Stomach smooth muscle (tissue), 2 donors: ENCODE data around the gene ARID4B.
"Not testable (repeated sequence)": the region's sequence is repeated elsewhere in the genome, so short reads cannot be mapped to it uniquely, and the experiment has no call there.

Source experiments
- H3K27ac ChIP-seq: one replicate; pipeline ENCODE4 v1.7.0; 2013; ENCODE audit warnings: mild to moderate bottlenecking, low read length, inconsistent platforms
- H3K27me3 ChIP-seq, 2 donors: one replicate each; pipeline ENCODE4 v1.7.0; 2013; ENCODE audit warnings: low read length in 2 of 2; ENCODE audit not compliant: insufficient read depth in 2 of 2, control insufficient read depth in 1 of 2
- H3K36me3 ChIP-seq, 2 donors: one replicate each; pipeline ENCODE4 v1.7.0; 2013; ENCODE audit warnings: low read length in 2 of 2; ENCODE audit not compliant: control insufficient read depth in 2 of 2, insufficient read depth in 2 of 2
- H3K4me1 ChIP-seq: one replicate; pipeline ENCODE4 v1.7.0; 2013; ENCODE audit warnings: low read length; ENCODE audit not compliant: control insufficient read depth, insufficient read depth
- H3K4me3 ChIP-seq, 2 donors: one replicate each; pipeline ENCODE4 v1.7.0; 2013; ENCODE audit warnings: low read length in 2 of 2
- H3K9ac ChIP-seq, 2 donors: one replicate each; pipeline ENCODE4 v1.7.0; 2013; ENCODE audit warnings: low read length in 2 of 2, mild to moderate bottlenecking in 1 of 2
- H3K9me3 ChIP-seq, 2 donors: one replicate each; pipeline ENCODE4 v1.7.0; 2013; ENCODE audit warnings: low read length in 2 of 2; ENCODE audit not compliant: control insufficient read depth in 2 of 2
- donor health status: healthy.
- donor health status: Pancreatic carcinoma.

The ARID4B gene

DNA sequence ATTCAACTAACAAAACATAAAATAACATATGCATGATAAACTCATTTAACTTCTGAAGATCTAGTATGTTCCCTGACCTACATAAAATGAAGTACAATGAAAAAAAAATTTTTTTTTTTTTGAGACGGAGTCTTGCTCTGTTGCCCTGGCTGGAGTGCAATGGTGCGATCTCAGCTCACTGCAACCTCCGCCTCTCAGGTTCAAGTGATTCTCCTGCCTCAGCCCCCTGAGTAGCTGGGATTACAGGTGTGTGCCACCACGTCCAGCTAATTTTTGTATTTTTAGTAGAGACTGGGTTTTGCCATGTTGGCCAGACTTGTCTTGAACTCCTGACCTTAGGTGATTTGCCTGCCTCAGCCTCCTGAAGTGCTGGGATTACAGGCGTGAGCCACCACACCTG, 125.5 kb downstream of the ARID4B start:
- not testable (repeated sequence) for H3K36me3 ChIP-seq, H3K4me1 ChIP-seq, H3K9ac ChIP-seq, H3K9me3 ChIP-seq, H3K4me3 ChIP-seq, H3K27me3 ChIP-seq, H3K27ac ChIP-seq

DNA sequence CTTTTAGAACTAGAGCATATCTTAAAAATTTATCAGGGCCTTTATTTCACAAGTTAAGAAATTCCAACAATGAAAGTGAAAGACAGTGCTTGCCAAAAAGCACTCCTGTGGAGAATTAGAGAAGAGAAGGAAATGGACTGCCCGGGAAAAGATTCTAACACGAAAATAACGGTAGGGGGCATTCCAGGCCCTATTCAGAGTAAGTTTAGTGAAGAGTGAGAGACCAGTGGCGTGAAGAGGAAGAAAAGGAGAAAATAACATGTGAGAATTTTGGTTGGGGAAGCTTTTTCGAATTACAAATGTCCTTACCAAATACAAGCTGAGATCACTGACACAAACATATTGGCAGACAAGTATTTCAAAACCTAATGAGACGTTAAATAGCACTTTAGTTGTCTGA, 128.5 kb downstream of the ARID4B start:
- no peak overlapping the region for H3K27ac ChIP-seq
- no peaks in the 10 kb centered on the region for H3K4me1 ChIP-seq
- H3K27me3 ChIP-seq, result no peaks in the 10 kb centered on the region
- peaks cover 3 to 4% of the 10 kb centered on the region in 2 donors for H3K36me3 ChIP-seq
- H3K4me3 ChIP-seq, result no peak overlapping the region
- no peaks in the 10 kb centered on the region for H3K9me3 ChIP-seq
- no peak overlapping the region for H3K9ac ChIP-seq

DNA sequence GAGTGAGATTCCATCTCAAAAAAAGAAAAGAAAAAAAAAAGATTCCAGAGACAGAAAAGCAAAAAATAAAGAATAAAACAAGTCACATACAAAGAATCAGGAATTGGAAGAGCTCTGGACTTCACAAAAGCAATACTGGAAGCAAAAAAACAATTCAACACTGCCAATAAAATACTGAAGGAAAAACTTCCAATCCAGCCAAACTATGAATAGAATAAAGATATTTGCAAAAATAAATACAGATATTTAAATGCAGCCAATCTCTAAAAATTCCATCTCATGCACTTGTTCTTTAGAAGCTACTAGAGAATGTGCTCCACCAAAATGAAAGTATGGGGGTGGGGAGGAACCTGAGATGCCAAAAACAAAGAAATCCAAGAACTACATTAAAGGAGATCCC, 137.5 kb downstream of the ARID4B start:
- H3K4me1 ChIP-seq, result no peaks in the 10 kb centered on the region
- no peaks in the 10 kb centered on the region for H3K9me3 ChIP-seq
- H3K27ac ChIP-seq, result no peak overlapping the region
- H3K9ac ChIP-seq, result no peak overlapping the region
- H3K4me3 ChIP-seq, result no peak overlapping the region
- no peaks in the 10 kb centered on the region for H3K27me3 ChIP-seq
- H3K36me3 ChIP-seq, result peaks cover 11 to 15% of the 10 kb centered on the region in 2 donors

DNA sequence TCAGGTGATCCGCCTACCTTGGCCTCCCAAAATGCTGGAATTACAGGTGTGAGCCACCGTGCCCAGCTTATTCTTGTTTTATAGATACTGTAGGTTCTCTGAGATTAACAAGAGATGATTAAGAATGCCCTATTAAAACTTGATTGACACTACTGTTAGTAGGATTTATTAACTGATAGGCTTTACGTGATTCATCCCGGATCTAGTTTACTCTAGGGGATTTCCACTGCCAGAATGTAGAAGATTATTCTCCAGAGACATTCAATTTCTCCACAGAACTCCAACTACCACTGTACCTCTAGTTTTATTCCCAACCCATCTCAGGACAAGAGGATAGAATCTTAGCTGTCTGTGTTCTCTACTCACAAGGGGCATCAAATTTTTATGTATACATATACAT, 140.7 kb downstream of the ARID4B start:
- Histone ChIP-seq H3K36me3 (peaks cover 3 to 12% of the 10 kb centered on the region in 2 donors), H3K27me3 (no peaks in the 10 kb centered on the region)

DNA sequence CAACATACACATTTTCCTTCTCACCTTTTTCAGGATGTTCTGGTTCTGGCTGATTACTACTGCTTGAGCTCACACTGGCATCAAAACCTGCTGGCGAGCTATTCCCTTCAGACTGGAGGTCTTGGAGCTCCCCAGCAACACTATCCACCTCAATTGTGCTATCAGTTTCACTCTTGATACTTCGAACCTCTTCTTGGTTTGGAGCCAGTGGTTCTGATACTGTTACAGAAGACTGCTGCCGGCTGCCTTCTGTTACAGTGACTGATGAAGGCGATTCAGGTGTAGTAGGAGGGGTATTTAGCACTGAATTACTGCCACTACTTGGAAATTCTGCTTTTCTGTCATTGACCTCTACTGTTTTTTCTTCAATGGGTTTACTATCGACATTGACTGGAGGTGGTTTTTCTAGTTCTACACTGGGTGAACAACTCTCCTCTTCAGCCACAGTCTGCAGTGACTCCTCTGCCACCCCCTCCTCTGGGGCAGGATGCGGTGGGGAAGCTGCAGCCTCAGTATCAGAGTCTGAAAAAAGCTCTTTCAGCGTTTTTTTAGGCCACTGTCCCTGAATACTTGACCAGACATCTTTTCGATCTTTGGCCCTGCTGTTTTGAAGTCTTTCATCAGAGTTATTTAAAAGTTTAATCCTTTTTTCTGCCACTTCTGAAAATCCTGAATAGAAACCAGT, 146.3 kb downstream of the ARID4B start:
- H3K36me3 ChIP-seq, result peaks cover 14 to 20% of the 10 kb centered on the region in 2 donors
- H3K27me3 ChIP-seq, result no peaks in the 10 kb centered on the region
- H3K27ac ChIP-seq, result no peak overlapping the region
- H3K4me3 ChIP-seq, result no peak overlapping the region
- H3K9ac ChIP-seq, result no peak overlapping the region
- no peaks in the 10 kb centered on the region for H3K9me3 ChIP-seq
- H3K4me1 ChIP-seq, result no peaks in the 10 kb centered on the region

More for the DNA sequence above, 140.7 kb downstream of the ARID4B start:
- Histone ChIP-seq H3K9me3 (no peaks in the 10 kb centered on the region), H3K9ac (no peak overlapping the region), H3K4me1 (no peaks in the 10 kb centered on the region), H3K4me3 (no peak overlapping the region), H3K27ac (no peak overlapping the region)

DNA sequence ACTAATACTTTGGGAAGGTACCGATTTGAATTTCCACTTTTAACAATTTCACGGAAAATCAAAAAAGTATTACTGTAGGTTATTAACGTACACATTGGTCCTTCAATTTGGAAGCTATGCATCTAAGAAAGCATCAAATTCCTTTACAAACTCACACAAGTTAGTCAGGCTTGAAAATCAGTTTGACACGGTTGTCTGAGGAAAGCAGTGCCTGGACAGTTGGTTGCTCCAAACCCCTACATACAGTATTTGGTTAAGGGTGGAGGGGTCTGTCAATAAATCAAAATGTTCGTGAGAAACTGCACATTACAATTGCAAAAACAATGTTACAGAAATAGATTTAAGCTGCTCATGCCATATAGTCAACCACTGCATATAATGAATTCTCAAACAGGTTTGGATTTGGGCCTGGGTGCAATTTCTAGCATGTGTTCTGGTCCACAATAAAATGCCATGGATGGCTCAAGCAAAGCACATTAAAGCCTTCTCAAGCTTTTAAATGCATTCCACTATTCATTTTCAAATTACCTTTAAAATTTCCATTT, 147.0 kb downstream of the ARID4B start:
- Histone ChIP-seq H3K27me3 (no peaks in the 10 kb centered on the region), H3K4me1 (no peaks in the 10 kb centered on the region), H3K9ac (no peak overlapping the region), H3K9me3 (no peaks in the 10 kb centered on the region), H3K27ac (no peak overlapping the region), H3K36me3 (peaks cover 18 to 20% of the 10 kb centered on the region in 2 donors), H3K4me3 (no peak overlapping the region)

DNA sequence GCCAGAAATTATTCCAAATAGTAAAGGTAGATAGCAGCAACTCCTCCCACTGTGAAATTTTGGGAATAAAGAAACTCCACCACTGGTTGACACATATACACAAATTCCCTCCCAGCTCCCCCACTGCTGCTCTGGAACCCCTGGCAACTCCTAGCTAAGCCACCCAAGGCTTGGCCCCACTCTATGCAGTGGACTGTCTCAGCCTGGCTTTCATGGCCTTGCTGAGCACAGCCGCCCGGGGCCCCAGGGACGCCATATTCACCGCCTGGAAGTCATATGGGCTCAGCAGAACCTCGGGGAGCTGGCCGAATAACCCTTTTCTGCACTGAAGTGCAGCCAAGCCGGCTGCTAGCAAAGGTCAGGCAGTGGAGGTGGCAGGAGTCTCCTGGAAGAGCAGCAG, 151.5 kb downstream of the ARID4B start:
- Histone ChIP-seq H3K36me3 (peaks cover 8 to 21% of the 10 kb centered on the region in 2 donors), H3K4me1 (no peaks in the 10 kb centered on the region), H3K9me3 (no peaks in the 10 kb centered on the region), H3K9ac (no peak overlapping the region), H3K4me3 (no peak overlapping the region), H3K27ac (no peak overlapping the region), H3K27me3 (no peaks in the 10 kb centered on the region)

DNA sequence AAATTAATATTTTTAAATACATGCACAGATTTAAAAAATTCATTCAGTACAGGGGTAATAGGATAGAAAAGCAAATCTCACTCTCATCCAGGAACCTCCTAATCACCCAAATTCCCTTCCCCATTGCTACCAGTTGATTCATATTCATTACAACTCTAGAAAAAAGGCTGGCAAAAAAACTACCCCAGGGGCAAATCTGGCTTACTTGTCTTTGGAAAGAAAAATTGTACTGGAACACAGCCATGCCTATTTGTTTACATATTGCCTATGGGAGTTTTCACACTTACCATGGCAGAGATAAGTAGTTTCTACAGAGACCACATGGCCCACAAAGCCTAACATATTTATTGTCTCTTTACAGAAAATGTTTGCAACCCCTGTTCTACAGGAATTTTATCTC, 158.0 kb downstream of the ARID4B start:
- Histone ChIP-seq H3K27ac (no peak overlapping the region), H3K9me3 (no peaks in the 10 kb centered on the region), H3K9ac (no peak overlapping the region), H3K36me3 (peaks cover 15 to 17% of the 10 kb centered on the region in 2 donors), H3K4me3 (no peak overlapping the region), H3K27me3 (no peaks in the 10 kb centered on the region), H3K4me1 (no peaks in the 10 kb centered on the region)

DNA sequence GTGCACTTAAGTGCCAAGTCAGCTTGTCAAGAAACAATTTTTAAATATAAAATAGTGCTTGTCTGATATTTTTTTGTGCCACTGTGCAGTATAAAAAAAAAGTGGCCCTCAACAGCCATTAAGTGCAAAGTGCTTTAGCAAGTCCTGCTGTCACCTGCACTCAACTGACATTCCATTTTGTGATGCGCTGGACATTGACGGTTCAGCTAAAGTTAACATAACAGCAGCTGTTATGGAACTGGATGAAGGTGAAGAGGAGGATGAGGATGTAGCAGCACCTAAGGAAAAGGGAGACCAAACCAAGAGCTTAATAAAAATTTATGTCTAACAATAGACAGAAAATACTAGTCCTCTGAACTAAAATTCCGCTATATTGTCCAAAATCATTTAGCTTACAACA, 159.6 kb downstream of the ARID4B start:
- H3K4me1 ChIP-seq, result no peaks in the 10 kb centered on the region
- H3K9ac ChIP-seq, result no peak overlapping the region
- no peak overlapping the region for H3K27ac ChIP-seq
- no peaks in the 10 kb centered on the region for H3K9me3 ChIP-seq
- no peak overlapping the region for H3K4me3 ChIP-seq
- H3K27me3 ChIP-seq, result no peaks in the 10 kb centered on the region
- peaks cover 12 to 17% of the 10 kb centered on the region in 2 donors for H3K36me3 ChIP-seq

DNA sequence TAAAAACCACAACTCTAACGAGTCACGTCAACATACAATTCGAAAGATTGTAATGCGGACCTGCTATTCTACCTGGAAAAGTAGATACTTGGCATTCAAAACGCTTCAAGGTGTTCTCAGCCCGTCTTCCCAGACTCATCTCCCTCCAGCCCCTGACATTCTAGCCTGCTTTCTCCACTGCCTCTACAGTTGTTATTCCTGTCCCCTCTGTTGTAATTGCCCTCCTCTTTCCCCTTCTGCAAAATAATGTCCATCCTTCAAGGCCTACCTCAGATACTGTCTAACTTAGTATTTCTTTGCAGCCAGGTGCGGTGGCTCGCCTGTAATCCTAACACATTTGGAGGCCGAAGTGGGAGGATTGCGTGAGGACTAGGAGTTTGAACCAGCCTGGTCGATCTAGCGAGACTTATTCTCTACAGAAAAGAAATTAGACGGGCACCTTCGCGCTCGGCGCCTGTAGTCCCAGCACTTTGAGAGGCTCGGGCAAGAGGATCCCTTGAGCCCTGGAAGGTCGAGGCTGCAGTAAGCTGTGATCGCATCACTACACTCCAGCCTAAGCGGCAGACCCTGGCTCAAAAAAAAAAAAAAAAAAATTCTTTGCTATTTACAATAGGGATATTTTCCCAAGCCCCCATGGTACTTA, 166.2 kb downstream of the ARID4B start:
- H3K4me1 ChIP-seq, result peaks cover 4% of the 10 kb centered on the region
- no peaks in the 10 kb centered on the region for H3K27me3 ChIP-seq
- H3K9me3 ChIP-seq, result no peaks in the 10 kb centered on the region
- peaks cover 9 to 11% of the 10 kb centered on the region in 2 donors for H3K36me3 ChIP-seq
- peak overlapping the region; percentile 84 to 99 for H3K4me3 ChIP-seq
- peak overlapping the region; percentile 79 to 97 for H3K9ac ChIP-seq
- H3K27ac ChIP-seq, result peak overlapping the region; percentile 83
